Heart left ventricle (tissue), 13 donors: Measurements from ENCODE around the gene ITM2C.

Source experiments
- POLR2A ChIP-seq, 2 donors: fragments of 450-650 bp; IDR thresholded peaks; one replicate each; pipeline ENCODE4 v1.6.1; 2017; ENCODE audit warnings: antibody characterized with exemption in 2 of 2, mild to moderate bottlenecking in 2 of 2, moderate library complexity in 2 of 2
- TF ChIP-seq, protein P1 (sequence below), 12 donors: fragments of 200-600 bp; sonication (generic) in 4 of 12; IDR thresholded peaks; one replicate each; pipeline versions ENCODE4 v1.5.0 to v1.8.0; 2018 to 2022; ENCODE audit warnings: antibody characterized with exemption in 12 of 12, mild to moderate bottlenecking in 5 of 12
- donor health status: ischemic (EF 13 %, LVEDD 7.1; RV severe dilation, severe dysfunction).
- donor health status: DM: no; HTN: yes; CAD: no.
- donor health status: DM: no; HTN: no; CAD: no.
- donor health status: ischemic (EF 25% LVEDD 6.9; RV normal size, moderate dysfunction).
- donor health status: ischemic (EF 25% LVEDD 5.7; RV mildly dilated, moderate dysfunction).
- donor health status: ischemic (EF 35%, LVEDD 5.7; RV mildly dilated, moderate dysfunction).
- donor health status: nonischemic (EF 11% LVEDD 7.7; RV severe dilation, severe dysfunction).
- donor health status: DM: yes; HTN: yes; CAD: no.
- donor health status: PGD.
- donor health status: ischemic (EF 29% LVEDD 5.4; RV normal size, mild dysfunction).
- donor health status: nonischemic (EF 23%, LVEDD 6.1; RV moderate dilation, normal function).

GRCh38 chr2:230913406-230914143 lies 48.8 kb downstream of the ITM2C start:
- no peak for TF ChIP-seq POLR2A (IDR thresholded peaks at IDR 0.05)
- TF ChIP-seq, protein P1, sequence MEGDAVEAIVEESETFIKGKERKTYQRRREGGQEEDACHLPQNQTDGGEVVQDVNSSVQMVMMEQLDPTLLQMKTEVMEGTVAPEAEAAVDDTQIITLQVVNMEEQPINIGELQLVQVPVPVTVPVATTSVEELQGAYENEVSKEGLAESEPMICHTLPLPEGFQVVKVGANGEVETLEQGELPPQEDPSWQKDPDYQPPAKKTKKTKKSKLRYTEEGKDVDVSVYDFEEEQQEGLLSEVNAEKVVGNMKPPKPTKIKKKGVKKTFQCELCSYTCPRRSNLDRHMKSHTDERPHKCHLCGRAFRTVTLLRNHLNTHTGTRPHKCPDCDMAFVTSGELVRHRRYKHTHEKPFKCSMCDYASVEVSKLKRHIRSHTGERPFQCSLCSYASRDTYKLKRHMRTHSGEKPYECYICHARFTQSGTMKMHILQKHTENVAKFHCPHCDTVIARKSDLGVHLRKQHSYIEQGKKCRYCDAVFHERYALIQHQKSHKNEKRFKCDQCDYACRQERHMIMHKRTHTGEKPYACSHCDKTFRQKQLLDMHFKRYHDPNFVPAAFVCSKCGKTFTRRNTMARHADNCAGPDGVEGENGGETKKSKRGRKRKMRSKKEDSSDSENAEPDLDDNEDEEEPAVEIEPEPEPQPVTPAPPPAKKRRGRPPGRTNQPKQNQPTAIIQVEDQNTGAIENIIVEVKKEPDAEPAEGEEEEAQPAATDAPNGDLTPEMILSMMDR (IDR thresholded peaks at IDR 0.05): peak in 9 of 12 donors; percentile 3 to 55 (median 37)
